Hypothalamus (tissue), 51 donors: ENCODE results near the gene APLP2.
"Not testable (repeated sequence)": the region's sequence is repeated elsewhere in the genome, so short reads cannot be mapped to it uniquely, and the experiment has no call there.

Experiments used
- DNase-seq, 51 donors: peaks; one replicate each; lab custom pipeline; 2025; lab: John Stamatoyannopoulos, UW

Gene APLP2

DNA sequence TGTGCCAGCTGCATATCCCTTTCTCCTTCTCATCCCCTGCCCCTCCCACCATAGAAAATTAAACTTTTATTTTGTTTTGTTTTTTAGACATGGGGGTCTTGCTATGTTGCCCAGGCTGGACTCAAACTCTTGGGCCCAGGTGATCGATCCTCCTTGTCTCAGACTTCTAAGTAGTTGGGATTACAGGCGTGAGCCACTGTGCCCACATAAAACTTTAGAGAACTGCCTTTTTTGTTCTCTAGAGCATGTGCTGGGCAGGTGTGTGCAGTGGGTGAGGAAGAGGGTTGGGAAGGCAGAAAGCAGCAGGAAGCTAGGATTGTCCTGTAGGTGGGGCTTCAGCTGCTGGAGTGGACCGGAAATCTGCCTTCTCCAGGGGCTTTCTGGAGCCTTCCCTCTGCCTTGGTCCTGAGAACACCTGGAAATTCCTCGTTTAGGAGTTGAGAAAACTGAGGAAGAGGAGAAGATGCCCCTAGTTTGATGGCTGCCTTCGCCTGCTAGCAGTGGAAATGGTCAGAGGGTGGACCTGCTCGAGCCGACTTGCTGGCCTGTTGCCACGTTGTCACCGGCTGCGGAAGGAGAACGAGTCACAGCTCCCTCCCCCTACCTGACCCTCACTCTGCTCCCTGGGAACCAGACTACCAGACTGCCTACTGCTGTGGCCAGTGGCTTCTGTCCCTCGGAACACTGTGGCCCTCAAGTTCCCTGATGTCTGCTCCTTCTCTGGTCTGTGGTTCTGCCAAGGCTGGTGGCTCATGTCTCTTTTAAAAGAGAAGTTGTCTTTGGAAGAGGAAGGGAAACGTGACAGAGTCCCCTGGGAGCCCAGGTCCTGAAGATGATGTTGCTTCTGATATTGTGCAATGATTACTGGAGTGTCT, 93.9 kb downstream of the APLP2 start:
- no peak for DNase-seq

- DNase-seq = no peak
Observed at GRCh38 chr11:130164221-130164570, 94.5 kb downstream of the APLP2 start.

- no peak for DNase-seq
Observed at GRCh38 chr11:130165601-130166456, 96.1 kb downstream of the APLP2 start.

DNA sequence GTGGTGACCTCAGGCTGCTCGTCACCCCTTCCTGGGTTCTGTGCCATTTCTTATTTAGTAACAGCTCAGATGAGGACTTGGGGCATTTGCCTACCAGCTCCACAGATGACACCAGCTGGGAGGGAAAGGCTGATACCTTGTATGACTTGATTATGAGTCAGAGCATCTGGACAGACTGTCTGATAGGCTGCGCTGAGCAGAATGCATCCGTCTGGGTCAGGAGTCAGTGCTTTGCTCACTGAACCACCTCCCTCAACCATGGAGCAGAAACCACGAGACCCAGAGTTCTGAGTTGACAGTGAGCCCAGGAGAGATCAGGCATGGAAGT, 96.7 kb downstream of the APLP2 start:
- DNase-seq = no peak

- no peak for DNase-seq
Observed at GRCh38 chr11:130167146-130167545, 97.5 kb downstream of the APLP2 start.

DNA sequence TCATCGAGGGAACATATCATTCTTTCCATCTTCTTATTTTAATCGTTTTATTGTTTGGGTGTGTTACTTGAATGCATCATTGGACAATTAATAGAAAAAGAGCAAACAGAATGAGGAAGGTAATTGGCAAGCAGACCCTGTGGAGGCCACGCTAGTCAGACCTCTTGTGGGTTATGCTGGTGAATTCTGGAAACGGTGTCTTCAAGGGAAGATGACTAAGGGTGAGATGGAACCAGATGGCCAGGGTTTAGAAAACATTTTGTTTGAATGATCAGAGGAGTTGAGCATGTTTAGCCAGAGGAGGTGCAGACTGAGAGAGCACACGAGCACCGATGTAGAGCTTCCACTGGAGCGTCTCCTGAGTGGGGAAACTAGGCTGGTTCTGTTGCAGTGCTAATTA, 98.4 kb downstream of the APLP2 start:
- DNase-seq = no peak

DNA sequence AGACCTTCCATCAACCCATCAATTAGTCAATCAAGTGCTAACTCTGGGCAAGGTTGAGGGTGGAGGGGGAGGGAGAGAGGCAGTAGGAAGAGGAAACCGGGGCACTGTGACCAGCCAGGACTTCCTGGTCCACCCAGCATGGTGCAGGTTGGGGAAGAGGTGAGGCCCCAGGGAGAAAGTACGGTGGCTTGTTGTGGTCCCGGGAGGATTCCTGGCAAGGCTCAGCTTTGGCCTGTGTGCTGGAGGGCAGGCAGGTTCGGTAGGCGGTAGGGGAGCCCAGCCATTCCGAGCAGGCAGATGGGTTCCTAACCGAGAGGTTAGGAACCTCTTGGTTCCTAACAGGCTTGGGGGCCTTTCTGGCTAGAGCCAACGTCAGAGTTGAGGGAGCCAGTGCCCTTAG, 100.7 kb downstream of the APLP2 start:
- DNase-seq = no peak

DNA sequence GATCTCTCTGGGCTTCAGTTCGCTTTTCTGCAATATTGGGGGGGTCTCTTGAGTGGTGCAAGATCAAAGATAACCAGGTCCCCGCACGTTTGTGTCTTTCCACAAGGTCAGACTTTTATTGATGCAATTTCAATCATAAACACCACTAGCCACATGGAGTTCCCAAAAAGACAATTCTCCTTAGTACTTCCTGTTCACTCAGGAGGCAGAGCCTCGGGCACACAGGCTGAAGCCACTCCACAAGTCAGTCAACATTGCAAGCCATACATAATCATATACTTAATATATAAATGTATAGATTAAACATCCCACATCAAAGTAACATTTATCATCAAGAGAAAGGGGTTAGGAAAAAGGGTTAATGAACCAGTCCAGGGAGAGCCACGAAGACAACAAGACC, 101.8 kb downstream of the APLP2 start:
- DNase-seq = no peak

GRCh38 chr11:130172001-130172400, 102.3 kb downstream of the APLP2 start:
- not testable (repeated sequence) for DNase-seq

- DNase-seq = no peak
Observed at GRCh38 chr11:130174642-130175041, 104.9 kb downstream of the APLP2 start.

DNA sequence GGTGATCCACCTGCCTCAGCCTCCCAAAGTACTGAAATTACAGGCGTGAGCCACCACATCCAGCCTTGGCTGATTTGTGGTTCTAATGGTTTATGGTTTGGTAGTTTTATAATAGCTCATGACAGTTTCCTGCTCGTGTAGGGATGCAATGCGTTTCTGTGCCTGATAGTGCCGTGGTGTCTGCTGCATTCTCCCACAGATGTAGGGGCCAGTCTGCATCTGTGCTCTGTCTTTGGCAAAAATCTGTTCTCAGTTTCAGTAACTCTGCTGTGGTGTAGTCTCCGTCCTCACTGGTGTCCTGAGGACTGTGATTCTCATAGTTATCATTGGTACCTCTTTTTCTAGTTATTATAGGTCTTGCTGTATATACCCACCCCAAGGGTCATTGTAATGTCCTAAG, 106.2 kb downstream of the APLP2 start:
- no peak for DNase-seq

DNA sequence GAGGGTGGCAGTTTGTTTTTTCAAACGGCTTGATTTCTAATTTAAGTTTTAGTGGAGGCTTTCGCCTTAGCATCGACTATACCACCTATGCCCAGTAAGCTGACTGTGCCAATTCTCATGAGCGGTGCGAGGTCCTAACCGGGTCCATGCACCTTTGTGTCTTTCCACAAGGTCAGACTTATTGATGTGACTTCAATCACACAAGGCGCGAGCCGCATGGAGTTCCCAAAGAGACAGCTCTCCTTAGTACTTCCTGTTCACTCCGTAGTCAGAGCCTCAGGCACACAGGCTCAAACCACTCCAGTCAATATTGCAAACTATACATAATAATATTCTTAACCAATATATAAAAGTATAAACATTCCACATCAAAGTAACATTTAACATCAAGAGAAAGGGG, 108.1 kb downstream of the APLP2 start:
- DNase-seq = no peak

GRCh38 chr11:130178441-130179339, 109.0 kb downstream of the APLP2 start:
- no peak for DNase-seq

GRCh38 chr11:130179396-130180306, 110.0 kb downstream of the APLP2 start:
- DNase-seq = no peak

DNA sequence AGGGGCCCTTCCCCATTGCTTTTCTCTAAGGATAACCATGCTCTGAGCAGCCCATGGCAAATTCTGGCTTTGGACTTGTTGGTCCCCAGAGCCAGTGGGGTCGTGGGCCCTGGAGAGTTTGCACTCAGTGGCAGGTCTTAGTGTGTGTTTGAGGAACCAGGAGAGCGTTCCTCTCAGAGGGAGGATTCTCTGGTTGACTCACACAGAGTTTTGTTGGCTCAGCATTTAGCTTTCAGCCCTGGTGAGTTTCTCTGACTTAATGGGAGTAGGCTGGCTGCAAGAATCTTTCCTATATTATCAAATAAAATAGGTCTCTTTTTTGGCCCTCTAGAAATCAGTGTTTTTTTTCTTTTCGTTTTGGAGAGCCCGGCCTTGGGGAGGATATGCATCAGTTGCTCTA, 110.8 kb downstream of the APLP2 start:
- DNase-seq = peak in 2 of 51 donors; percentile 8 to 19

GRCh38 chr11:130180896-130181294, 111.2 kb downstream of the APLP2 start:
- no peak for DNase-seq

- no peak for DNase-seq
Observed at GRCh38 chr11:130181295-130182272, 111.9 kb downstream of the APLP2 start.

DNA sequence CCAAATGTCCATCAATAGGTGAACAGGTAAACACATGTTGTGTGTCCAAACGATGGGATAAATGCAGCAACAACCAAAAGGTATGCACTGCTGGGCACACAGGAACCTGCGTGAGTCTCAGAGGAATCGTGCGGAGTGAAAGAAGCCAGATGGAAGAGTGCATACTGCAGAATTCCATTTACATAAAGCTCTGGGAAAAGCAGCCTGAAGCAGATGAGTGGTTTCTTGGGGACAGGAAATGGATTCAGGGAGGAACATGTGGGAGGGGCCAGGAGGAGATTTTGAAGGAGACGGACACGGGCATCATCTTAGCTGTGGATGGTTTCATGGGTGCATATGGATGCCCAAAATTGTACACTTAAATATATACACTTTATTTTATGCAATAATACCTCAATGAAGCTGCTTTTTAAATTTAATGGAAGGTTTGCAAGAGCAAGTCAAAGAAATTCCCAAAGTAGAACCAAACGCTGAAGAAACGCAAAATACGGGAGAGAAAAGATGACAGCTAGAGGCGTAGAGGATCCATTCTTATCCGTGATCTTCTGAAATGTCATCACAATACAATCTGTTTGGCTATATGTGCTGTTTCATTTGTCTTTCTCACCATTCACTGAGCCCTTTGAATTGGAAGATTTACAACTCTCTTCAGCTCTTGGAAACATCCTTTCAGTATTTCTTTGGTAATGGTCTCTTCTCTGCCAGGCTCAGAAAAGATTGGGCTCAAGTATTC, 114.3 kb downstream of the APLP2 start:
- DNase-seq = no peak
